Activated T-cell treated with anti-CD3 and anti-CD28 coated beads, Interleukin-2, amount 50 U/mL, for 24 hours (primary cell): ENCODE results near the gene RCCD1.
A peak's percentile ranks its signal among the peaks of the same experiment; 100 is the strongest.
"Not testable (repeated sequence)": the region's sequence is repeated elsewhere in the genome, so short reads cannot be mapped to it uniquely, and the experiment has no call there.

Experiments used
- DNase-seq: peaks from one replicate; pipeline ENCODE4 v3.0.0-alpha.2; 2020
- H3K27ac Mint-ChIP-seq: 2 replicates; pipeline ENCODE4 v1.8.0; 2020; ENCODE audit warnings: mild to moderate bottlenecking, mixed read lengths
- H3K27me3 Mint-ChIP-seq: 2 replicates; pipeline ENCODE4 v1.8.0; 2020; ENCODE audit warnings: mixed read lengths
- H3K36me3 Mint-ChIP-seq: 2 replicates; pipeline ENCODE4 v1.8.0; 2020; ENCODE audit warnings: low read depth, mixed read lengths
- H3K4me1 Mint-ChIP-seq: 2 replicates; pipeline ENCODE4 v1.8.0; 2020; ENCODE audit warnings: low read depth, mixed read lengths
- H3K4me3 Mint-ChIP-seq: 2 replicates; pipeline ENCODE4 v1.8.0; 2020; ENCODE audit warnings: mild to moderate bottlenecking, moderate library complexity, mixed read lengths
- H3K9me3 Mint-ChIP-seq: 2 replicates; pipeline ENCODE4 v1.8.0; 2020; ENCODE audit warnings: mixed read lengths

Gene RCCD1

GRCh38 chr15:90954712-90955623 lies at the start of gene RCCD1:
Gene RCCD1 (plus strand): TSS chr15:90954884. CDS start chr15:90956735, 1,851 bp downstream.
- Mint-ChIP-seq H3K4me1 (peaks cover 23% of the 10 kb centered on the region), H3K9me3 (no peaks in the 10 kb centered on the region), H3K4me3 (peak within 1 kb of the TSS; percentile 89), H3K27me3 (no peaks in the 10 kb centered on the region), H3K36me3 (peaks cover 79% of the 10 kb centered on the region), H3K27ac (peak within 1 kb of the TSS; percentile 98)
- peak; percentile 92 for DNase-seq

- Mint-ChIP-seq H3K9me3 (no peaks in the 10 kb centered on the region), H3K36me3 (peaks cover 70% of the 10 kb centered on the region), H3K27me3 (no peaks in the 10 kb centered on the region), H3K27ac (peak overlapping the region; percentile 8), H3K4me3 (no peak overlapping the region), H3K4me1 (peaks cover 28% of the 10 kb centered on the region)
- DNase-seq: no peak
Observed at GRCh38 chr15:90905306-90906180, 49.1 kb upstream of the RCCD1 start.

GRCh38 chr15:90906181-90906849 lies 48.4 kb upstream of the RCCD1 start:
- Mint-ChIP-seq H3K4me3 (no peak overlapping the region), H3K4me1 (peaks cover 25% of the 10 kb centered on the region), H3K9me3 (no peaks in the 10 kb centered on the region), H3K36me3 (peaks cover 78% of the 10 kb centered on the region), H3K27me3 (no peaks in the 10 kb centered on the region), H3K27ac (peak overlapping the region; percentile 8)
- no peak for DNase-seq

GRCh38 chr15:90907051-90907660 lies 47.5 kb upstream of the RCCD1 start:
- Mint-ChIP-seq H3K27ac (no peak overlapping the region), H3K4me3 (no peak overlapping the region), H3K36me3 (peaks cover 84% of the 10 kb centered on the region)

GRCh38 chr15:90907838-90908507 lies 46.7 kb upstream of the RCCD1 start:
- no peaks in the 10 kb centered on the region for H3K27me3 Mint-ChIP-seq
- no peak for DNase-seq
- H3K4me3 Mint-ChIP-seq: no peak overlapping the region
- H3K36me3 Mint-ChIP-seq: peaks cover 92% of the 10 kb centered on the region
- H3K9me3 Mint-ChIP-seq: no peaks in the 10 kb centered on the region
- H3K27ac Mint-ChIP-seq: no peak overlapping the region
- peaks cover 16% of the 10 kb centered on the region for H3K4me1 Mint-ChIP-seq

More at GRCh38 chr15:90907051-90907660, 47.5 kb upstream of the RCCD1 start:
- H3K4me1 Mint-ChIP-seq: peaks cover 16% of the 10 kb centered on the region
- no peaks in the 10 kb centered on the region for H3K27me3 Mint-ChIP-seq
- DNase-seq: no peak
- no peaks in the 10 kb centered on the region for H3K9me3 Mint-ChIP-seq

- peaks cover 97% of the 10 kb centered on the region for H3K36me3 Mint-ChIP-seq
- DNase-seq, H3K27me3 Mint-ChIP-seq, H3K4me1 Mint-ChIP-seq, H3K4me3 Mint-ChIP-seq, H3K9me3 Mint-ChIP-seq: not testable (repeated sequence)
- H3K27ac Mint-ChIP-seq: peak overlapping the region; percentile 52
Observed at GRCh38 chr15:90909449-90909848, 45.2 kb upstream of the RCCD1 start.

GRCh38 chr15:90909976-90910375 lies 44.7 kb upstream of the RCCD1 start:
- peaks cover 8% of the 10 kb centered on the region for H3K4me1 Mint-ChIP-seq
- no peaks in the 10 kb centered on the region for H3K27me3 Mint-ChIP-seq
- no peak for DNase-seq
- peaks cover 97% of the 10 kb centered on the region for H3K36me3 Mint-ChIP-seq
- H3K27ac Mint-ChIP-seq: no peak overlapping the region
- no peak overlapping the region for H3K4me3 Mint-ChIP-seq
- H3K9me3 Mint-ChIP-seq: no peaks in the 10 kb centered on the region

GRCh38 chr15:90910441-90911301 lies 44.0 kb upstream of the RCCD1 start:
- Mint-ChIP-seq H3K27me3 (no peaks in the 10 kb centered on the region), H3K4me1 (peaks cover 3% of the 10 kb centered on the region), H3K4me3 (no peak overlapping the region), H3K27ac (no peak overlapping the region), H3K9me3 (no peaks in the 10 kb centered on the region), H3K36me3 (peaks cover 97% of the 10 kb centered on the region)
- no peak for DNase-seq

- no peak overlapping the region for H3K4me3 Mint-ChIP-seq
- H3K36me3 Mint-ChIP-seq: peaks cover 97% of the 10 kb centered on the region
- H3K9me3 Mint-ChIP-seq: no peaks in the 10 kb centered on the region
- DNase-seq: no peak
- no peak overlapping the region for H3K27ac Mint-ChIP-seq
- H3K27me3 Mint-ChIP-seq: no peaks in the 10 kb centered on the region
- no peaks in the 10 kb centered on the region for H3K4me1 Mint-ChIP-seq
Observed at GRCh38 chr15:90911302-90911623, 43.4 kb upstream of the RCCD1 start.

- H3K27me3 Mint-ChIP-seq: no peaks in the 10 kb centered on the region
- DNase-seq: no peak
- H3K4me1 Mint-ChIP-seq: no peaks in the 10 kb centered on the region
- H3K36me3 Mint-ChIP-seq: peaks cover 97% of the 10 kb centered on the region
- no peak overlapping the region for H3K27ac Mint-ChIP-seq
- H3K9me3 Mint-ChIP-seq: no peaks in the 10 kb centered on the region
- H3K4me3 Mint-ChIP-seq: no peak overlapping the region
Observed at GRCh38 chr15:90911906-90912769, 42.5 kb upstream of the RCCD1 start.

GRCh38 chr15:90912770-90913075 lies 42.0 kb upstream of the RCCD1 start:
- no peaks in the 10 kb centered on the region for H3K4me1 Mint-ChIP-seq
- no peaks in the 10 kb centered on the region for H3K27me3 Mint-ChIP-seq
- no peak for DNase-seq
- H3K9me3 Mint-ChIP-seq: no peaks in the 10 kb centered on the region
- H3K27ac Mint-ChIP-seq: no peak overlapping the region
- peaks cover 97% of the 10 kb centered on the region for H3K36me3 Mint-ChIP-seq
- H3K4me3 Mint-ChIP-seq: no peak overlapping the region

- Mint-ChIP-seq H3K27ac (no peak overlapping the region), H3K9me3 (no peaks in the 10 kb centered on the region), H3K4me1 (no peaks in the 10 kb centered on the region), H3K27me3 (no peaks in the 10 kb centered on the region), H3K36me3 (peaks cover 99% of the 10 kb centered on the region), H3K4me3 (no peak overlapping the region)
- no peak for DNase-seq
Observed at GRCh38 chr15:90913398-90913944, 41.2 kb upstream of the RCCD1 start.
